HG03460 (cell line): ENCODE data around the gene FXN.
"Not testable (repeated sequence)": the region's sequence is repeated elsewhere in the genome, so short reads cannot be mapped to it uniquely, and the experiment has no call there.

Experiments used
- ATAC-seq: cut with Tn5 transposase; IDR thresholded peaks from one replicate; pipeline ENCODE4 v1.9.1; 2021; ENCODE audit not compliant: unreplicated experiment

FXN gene

DNA sequence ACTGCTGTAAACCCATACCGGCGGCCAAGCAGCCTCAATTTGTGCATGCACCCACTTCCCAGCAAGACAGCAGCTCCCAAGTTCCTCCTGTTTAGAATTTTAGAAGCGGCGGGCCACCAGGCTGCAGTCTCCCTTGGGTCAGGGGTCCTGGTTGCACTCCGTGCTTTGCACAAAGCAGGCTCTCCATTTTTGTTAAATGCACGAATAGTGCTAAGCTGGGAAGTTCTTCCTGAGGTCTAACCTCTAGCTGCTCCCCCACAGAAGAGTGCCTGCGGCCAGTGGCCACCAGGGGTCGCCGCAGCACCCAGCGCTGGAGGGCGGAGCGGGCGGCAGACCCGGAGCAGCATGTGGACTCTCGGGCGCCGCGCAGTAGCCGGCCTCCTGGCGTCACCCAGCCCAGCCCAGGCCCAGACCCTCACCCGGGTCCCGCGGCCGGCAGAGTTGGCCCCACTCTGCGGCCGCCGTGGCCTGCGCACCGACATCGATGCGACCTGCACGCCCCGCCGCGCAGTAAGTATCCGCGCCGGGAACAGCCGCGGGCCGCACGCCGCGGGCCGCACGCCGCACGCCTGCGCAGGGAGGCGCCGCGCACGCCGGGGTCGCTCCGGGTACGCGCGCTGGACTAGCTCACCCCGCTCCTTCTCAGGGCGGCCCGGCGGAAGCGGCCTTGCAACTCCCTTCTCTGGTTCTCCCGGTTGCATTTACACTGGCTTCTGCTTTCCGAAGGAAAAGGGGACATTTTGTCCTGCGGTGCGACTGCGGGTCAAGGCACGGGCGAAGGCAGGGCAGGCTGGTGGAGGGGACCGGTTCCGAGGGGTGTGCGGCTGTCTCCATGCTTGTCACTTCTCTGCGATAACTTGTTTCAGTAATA, at the start of gene FXN:
Gene FXN, plus strand, starts transcription at position 315 of the 871 bp plus-strand sequence. Its CDS starts 31 bp downstream, at position 346.
- peak; percentile 94 for ATAC-seq

GRCh38 chr9:68986949-68987348, 48.6 kb upstream of the FXN start:
- not testable (repeated sequence) for ATAC-seq

DNA sequence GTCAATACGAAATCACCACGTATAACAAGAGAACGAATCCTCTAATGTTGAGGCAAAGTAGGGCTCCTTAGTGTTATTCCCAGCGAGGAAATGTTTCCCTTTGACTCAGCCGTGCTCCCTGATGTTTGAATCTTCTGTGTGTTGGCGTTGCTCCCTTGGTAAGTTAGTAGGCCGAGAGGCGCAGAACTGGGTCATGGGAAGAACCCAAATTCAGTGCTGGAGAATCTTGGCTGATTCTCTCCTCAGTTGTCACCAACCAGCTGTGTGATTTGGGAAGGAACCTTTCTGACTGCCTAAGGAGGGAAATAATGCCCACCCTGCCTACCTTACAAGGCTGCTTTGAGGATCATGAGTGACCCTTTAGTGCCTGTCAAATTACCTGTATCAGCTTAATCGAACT, 44.1 kb upstream of the FXN start:
- ATAC-seq, result no peak

GRCh38 chr9:68995776-68996175, 39.8 kb upstream of the FXN start:
- no peak for ATAC-seq

DNA sequence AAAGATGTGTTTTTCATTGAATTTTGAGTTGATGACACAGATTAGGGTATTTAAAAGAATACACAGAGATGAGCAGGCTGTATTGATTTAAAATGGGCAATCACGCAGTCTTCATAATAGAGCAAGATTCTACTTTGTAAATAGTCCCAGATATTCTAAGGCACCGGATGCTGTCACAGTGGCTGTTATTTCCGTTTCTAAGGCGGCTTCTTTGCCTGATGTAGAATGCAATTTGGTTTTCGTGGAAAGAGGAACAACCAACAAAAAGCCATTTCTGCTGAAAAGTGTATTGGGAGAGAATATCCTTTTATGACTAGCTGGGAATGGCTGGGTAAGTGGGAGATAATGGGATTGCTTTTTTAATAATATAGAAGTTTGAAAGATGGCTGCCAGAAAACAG, 39.1 kb upstream of the FXN start:
- no peak for ATAC-seq

GRCh38 chr9:68997666-68998065, 37.9 kb upstream of the FXN start:
- no peak for ATAC-seq

- ATAC-seq, result no peak
These were observed 37.2 kb upstream of the FXN start for GRCh38 chr9:68998385-68998784.

- ATAC-seq, result peak; percentile 54
These were observed 36.7 kb upstream of the FXN start for GRCh38 chr9:68998812-68999211.

DNA sequence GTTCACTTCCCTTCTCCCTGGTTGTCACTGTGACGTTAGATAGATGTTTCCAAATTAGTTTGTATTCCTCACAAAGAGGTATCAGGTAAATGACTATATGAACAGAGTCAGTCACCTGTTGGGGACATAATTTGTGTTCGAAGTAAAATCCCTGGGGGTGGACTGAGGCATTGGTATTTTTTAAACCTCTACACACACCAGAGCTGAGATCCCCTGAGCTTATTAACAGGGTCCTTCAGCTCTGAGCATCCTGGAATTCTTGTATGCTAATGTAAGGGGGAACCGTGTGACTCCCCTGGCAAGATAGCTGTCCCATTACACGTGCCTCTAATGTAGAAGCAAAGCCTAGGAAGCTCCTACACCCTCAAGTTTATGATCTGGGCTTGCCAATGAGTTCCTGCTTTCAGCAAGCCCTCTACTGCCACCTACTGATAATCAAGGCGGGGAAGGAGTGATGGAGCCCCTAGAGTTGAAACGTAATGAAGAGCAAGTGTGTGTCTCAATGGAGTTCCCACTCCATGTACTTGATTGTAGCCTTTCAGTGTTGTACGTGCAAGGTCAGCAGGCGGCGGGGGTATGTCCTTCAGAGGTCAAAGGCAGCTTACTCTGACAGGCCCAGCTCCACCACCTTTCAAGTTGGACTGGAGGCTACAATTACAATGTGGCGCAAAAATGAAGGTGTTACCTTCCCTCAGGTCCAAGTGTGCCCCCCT, 36.0 kb upstream of the FXN start:
- peak; percentile 70 for ATAC-seq

GRCh38 chr9:69001921-69002320, 33.6 kb upstream of the FXN start:
- ATAC-seq, result no peak

GRCh38 chr9:69003051-69003450, 32.5 kb upstream of the FXN start:
- no peak for ATAC-seq

DNA sequence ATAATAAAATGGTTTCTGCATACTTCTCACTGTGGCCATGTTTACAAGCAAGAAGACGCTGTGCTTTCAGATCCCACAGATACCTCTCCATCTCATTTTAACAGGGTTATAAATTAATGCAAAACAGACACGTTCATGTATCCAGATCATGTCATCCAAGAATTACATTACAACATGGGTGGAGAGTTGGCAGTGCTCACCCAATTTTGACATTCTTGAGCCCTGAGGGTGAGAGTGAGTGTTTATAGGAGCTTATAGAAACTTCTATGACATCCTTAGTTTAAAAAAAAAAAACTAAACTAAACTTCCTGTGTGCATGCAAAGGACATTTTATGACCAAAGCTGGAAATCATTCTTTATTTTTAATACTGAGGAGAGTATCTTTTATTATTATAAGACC, 30.7 kb upstream of the FXN start:
- no peak for ATAC-seq

DNA sequence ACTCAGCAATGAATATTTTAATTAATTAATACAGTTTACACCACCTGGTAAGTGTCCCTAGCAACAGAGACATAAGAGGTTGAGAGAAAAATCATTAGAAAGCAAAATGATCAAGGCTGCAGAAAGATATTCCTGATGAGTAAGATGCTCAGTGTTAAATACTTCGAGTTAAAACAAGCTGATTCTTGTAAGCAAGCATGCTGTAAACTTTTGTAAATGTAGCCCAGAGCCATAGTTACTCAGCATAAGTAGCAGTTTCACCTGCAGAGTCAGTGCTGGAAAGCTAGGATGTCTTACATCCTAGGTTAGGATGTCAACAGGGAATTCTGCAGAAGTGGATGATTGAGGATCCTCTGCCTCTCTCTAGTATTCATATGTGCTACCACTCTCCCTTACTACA, 25.8 kb upstream of the FXN start:
- ATAC-seq, result no peak

GRCh38 chr9:69012696-69013381, 22.7 kb upstream of the FXN start:
- no peak for ATAC-seq

GRCh38 chr9:69013382-69013727, 22.2 kb upstream of the FXN start:
- ATAC-seq, result no peak

- ATAC-seq, result no peak
These were observed 21.5 kb upstream of the FXN start, which contains the start of gene PRKACG for GRCh38 chr9:69014013-69014412. TSS of gene PRKACG (minus strand) at chr9:69014113. CDS start at chr9:69014092, 21 bp downstream.

- no peak for ATAC-seq
These were observed 19.1 kb upstream of the FXN start for GRCh38 chr9:69016191-69017096.

- no peak for ATAC-seq
These were observed 16.8 kb upstream of the FXN start for GRCh38 chr9:69018737-69019136.

DNA sequence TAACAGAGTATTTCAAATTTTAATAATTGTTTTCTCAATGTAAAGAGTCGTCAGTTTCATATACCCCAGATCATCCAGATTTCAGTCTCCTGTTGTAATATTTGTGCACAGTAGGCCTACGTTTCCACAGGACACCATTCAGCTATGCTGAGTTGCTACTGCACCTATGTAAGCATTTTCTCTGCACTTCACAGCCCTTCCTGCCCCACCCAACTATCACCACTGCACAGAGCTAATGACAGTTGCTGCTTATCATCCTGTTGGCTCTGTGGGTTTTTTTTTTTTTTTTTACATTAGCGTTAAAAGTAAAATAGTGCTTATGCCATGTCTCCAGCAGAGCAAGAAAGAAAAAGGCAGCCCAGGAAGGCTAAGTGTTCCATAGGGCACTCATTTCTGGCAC, 15.7 kb upstream of the FXN start:
- no peak for ATAC-seq

GRCh38 chr9:69020301-69021145, 15.0 kb upstream of the FXN start:
- ATAC-seq, result no peak
